GM12872 (cell line): Measurements from ENCODE around the gene ARFGAP3.

Experiments
- TF ChIP-seq, protein P1 (sequence below): IDR thresholded peaks from 3 replicates; pipeline ENCODE4 v1.5.1; 2011; ENCODE audit warnings: low read depth, mild to moderate bottlenecking, low read length, moderate library complexity; ENCODE audit not compliant: insufficient read depth

Gene ARFGAP3

DNA sequence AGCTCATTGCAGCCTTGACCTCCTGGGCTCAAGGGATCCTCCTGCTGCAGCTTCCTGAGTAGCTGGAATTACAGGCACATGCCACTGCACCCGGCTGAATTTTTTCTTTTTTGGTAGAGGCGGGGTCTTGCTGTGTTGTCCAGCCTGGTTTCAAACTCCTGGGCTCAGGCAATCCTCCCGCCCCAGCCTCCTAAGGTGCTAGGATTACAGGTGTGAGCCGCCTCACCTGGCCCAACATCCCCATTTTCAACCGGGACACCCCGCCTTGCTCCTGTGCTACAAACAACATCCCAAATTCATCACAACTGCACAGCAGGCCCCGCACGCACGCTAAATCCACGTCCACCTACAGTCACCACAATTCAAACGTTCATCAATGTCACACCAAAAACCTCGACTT lies 61.0 kb downstream of the ARFGAP3 start:
- TF ChIP-seq, protein P1, sequence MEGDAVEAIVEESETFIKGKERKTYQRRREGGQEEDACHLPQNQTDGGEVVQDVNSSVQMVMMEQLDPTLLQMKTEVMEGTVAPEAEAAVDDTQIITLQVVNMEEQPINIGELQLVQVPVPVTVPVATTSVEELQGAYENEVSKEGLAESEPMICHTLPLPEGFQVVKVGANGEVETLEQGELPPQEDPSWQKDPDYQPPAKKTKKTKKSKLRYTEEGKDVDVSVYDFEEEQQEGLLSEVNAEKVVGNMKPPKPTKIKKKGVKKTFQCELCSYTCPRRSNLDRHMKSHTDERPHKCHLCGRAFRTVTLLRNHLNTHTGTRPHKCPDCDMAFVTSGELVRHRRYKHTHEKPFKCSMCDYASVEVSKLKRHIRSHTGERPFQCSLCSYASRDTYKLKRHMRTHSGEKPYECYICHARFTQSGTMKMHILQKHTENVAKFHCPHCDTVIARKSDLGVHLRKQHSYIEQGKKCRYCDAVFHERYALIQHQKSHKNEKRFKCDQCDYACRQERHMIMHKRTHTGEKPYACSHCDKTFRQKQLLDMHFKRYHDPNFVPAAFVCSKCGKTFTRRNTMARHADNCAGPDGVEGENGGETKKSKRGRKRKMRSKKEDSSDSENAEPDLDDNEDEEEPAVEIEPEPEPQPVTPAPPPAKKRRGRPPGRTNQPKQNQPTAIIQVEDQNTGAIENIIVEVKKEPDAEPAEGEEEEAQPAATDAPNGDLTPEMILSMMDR = no peak

DNA sequence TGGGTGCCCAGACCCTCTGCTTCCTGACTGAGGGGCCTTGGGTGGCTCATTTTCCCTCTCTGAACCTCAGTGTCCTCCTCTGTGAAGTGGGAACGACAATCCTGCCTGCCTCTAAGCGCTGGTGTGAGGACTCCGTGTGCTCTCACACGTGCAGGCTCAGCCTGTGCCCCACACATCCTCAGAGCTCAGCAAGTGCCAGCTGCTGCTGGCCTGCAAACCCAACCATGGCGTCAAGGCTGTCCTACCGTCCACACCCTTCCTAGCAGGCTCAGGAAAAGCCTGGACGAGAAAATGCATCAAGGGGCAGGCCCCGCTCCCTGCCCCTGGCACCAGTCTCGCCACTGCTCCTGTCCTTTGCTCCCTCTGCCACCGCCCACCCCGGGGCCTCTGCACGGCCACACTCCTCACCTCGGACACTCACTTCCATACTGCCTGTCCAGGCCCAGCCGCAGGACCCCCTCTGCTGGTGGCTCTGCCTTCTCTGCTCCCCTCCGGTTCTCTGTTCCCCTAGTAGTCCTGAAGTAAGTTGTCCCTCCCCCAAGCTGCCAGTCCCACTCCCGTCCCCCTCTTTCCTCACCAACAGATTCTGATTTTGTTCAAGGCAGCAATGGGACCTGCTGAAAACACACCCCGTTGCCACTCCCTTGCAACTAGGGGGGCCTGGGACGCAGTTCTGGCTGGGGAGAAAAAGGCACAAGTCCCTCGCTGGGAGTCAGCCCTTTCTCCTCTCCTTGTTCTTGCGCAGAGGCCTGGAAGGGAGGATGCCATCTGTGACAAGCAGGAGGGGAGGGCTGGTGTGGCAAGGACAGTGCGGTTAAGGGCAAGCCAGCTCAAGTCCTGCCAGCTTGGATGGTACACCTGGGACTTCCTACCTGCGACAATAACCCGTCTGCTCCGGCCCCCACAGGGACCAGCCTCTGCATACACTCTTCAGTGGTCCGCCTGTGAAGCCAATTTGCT lies 62.2 kb downstream of the ARFGAP3 start:
- TF ChIP-seq, protein P1 = no peak

DNA sequence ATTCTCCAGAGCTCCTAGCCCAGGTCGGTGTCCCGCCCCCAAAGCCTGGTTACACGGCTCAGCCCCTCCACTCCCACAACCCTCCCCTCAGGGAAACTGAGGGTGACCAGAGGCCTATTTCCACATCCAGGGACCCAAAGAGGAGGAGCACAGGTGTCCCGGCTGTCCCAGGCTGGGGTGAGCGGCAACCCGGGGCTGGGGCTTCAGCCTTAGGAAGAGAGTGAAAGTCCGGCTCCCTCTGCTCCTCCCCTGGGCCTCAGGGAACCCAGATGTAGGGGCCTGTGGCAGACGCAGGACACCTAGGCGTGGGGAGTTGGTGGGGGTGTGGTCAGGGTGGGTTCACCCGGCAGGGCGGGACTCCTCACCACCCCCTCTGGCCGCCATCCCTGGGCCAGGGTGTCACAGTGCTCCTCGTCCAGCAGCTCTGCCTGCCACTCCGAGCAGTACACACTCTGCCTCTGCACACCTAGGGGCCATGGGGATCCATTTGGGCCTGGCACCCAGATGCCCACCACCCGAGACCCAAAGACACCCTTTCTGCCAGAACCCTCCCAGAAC lies 63.1 kb downstream of the ARFGAP3 start:
- TF ChIP-seq, protein P1 = no peak

DNA sequence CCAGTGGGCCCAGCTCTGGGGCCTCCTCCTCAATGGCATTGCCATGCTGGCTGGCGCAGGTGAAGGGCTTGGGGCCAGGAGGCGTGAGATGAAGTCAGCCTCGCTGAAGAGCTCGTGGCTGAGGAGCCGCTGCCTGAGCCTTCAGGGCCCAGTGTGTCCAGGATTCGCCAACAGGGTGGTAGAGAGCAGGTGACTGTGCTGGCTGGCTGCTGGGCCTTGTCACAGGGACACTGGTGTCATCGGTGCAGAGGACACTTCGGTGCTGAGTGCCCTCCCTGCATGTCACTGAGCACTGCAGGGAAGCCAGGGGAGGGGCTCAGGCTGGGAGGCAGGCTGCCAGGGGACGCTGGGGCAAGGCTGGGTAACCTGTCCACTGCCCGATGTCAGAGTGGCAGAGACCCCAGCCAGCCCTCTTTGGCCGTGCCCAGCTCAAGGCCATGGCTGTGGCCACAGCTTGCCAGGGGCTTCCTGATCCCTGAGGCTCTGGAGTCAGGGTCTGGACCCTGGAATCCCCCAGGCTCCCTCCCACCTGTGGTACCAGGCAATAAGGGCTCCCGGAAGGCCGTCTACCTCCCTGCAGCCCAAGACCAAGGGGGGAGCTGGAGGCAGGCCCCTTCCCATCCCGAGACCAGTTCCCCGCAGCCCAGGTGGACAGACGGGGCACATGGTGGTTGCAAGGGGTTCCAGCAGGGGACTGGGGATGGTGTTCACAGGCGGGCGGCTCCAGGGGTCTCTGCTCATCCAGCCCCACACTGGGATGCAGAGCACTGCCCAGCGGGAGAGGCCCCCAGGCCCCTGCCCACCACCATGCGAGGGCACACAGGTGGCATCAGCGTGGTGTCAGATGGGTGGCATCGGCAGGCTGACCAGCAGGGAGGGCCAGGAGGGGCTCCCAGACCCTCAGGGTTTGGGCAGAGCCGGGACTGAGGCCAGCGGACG lies 63.9 kb downstream of the ARFGAP3 start:
- TF ChIP-seq, protein P1 = no peak

DNA sequence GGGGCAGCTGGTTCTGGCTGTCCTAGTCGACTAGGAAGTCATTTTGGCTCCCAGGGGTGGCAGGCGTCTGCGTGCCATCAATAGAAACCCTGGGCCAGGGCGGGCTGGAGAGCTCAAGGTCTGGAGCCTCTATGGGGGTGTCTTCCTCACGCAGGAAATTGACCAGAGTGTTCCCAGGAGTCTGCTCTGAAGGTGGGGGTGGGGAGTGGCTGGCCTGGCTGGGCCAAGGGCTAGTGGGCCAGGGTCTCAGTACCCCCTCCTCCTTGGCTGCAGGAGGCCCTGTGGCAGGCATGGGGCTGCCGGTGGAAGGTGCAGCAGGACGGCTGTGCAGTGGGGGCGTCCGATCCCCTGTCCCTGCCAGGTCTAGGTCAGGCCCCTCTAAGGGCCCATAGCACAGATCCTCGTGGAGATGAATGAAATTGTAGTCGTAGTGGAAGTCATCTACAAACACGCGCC lies 64.6 kb downstream of the ARFGAP3 start:
- TF ChIP-seq, protein P1 = no peak

DNA sequence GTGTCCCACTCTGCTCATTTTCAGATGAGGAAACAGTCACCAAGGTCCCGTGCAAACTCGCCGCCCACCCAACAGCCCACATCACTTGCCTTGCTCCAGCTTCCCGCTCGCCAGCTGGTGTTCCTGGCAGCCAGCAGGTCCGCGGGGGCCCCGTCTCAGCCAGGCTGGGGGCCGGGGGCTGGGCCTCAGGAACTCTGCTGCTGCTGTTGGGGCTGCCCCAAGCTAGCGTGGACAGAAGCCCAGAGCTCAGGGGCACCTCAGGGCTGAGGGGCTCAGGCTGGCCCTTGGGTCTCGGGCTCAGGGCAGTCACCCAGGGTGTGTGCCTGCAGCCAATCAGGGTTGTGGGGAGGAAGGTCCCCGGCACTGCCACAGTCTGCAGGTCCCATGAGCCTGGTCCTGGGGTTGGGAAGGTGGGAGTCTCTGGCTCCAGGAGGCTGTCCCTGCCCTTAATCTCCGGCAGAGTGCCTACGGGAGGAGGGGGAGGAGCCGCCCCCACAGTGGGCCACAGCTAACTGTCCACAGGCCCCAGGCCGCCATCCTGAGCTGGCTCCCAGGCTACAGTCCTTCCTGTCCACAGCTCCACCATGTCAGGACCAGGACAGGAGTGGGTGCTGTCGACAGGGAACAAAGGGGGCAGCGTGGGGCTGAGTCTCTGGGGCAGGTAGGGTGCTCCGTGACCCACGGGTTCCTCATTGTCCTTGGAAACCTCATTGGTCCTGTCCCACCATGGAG lies 65.2 kb downstream of the ARFGAP3 start:
- TF ChIP-seq, protein P1 = no peak

DNA sequence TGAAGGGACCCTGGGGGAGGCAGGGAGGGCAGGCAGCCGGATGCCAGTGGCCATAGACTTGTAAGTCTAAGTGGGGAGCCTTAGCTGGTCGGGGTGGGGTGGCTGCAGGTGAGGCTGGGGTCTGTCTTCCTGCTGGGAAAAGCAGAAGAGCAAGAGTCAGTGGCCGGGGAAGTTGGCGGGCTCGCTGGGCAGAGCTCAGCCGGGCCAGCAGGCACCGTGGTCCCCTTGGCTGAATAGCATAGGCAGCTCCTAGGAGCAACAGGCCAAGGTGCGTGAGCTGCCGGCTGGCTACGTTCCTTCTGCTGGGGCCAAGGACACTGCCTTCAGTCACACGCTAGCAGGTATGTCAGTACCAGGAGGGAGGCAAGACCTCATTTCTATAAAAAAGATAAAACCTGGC lies 68.6 kb downstream of the ARFGAP3 start:
- TF ChIP-seq, protein P1 = no peak
